Spleen (tissue), 7 donors: Measurements from ENCODE around the gene ATP6V0E1.

ENCODE experiments used
- POLR2A ChIP-seq, 3 donors: fragments of 450-650 bp; IDR thresholded peaks; one replicate each; pipeline ENCODE4 v1.5.1; 2017; ENCODE audit warnings: antibody characterized with exemption in 3 of 3, mild to moderate bottlenecking in 1 of 3
- TF ChIP-seq, protein P1 (sequence below), 11 experiments: fragments of 200-600 bp in 7 of 11; fragments of 450-650 bp in 4 of 11; sonication (generic) in 4 of 11; IDR thresholded peaks in 8 of 11; conservative IDR thresholded peaks in 3 of 11; 1 replicate in 7 of 11; 2 replicates in 4 of 11; pipeline versions ENCODE4 v1.4.0 to v1.8.0; 2016 to 2021; ENCODE audit warnings: antibody characterized with exemption in 11 of 11, inconsistent platforms in 4 of 11, mild to moderate bottlenecking in 1 of 11
- donor health status: DM: no; HTN: no; CAD: no; lungs with moderate emphysema.
- donor health status: DM: no; HTN: no; CAD: no.
- donor health status: DM: no; HTN: no; CAD: no.

DNA sequence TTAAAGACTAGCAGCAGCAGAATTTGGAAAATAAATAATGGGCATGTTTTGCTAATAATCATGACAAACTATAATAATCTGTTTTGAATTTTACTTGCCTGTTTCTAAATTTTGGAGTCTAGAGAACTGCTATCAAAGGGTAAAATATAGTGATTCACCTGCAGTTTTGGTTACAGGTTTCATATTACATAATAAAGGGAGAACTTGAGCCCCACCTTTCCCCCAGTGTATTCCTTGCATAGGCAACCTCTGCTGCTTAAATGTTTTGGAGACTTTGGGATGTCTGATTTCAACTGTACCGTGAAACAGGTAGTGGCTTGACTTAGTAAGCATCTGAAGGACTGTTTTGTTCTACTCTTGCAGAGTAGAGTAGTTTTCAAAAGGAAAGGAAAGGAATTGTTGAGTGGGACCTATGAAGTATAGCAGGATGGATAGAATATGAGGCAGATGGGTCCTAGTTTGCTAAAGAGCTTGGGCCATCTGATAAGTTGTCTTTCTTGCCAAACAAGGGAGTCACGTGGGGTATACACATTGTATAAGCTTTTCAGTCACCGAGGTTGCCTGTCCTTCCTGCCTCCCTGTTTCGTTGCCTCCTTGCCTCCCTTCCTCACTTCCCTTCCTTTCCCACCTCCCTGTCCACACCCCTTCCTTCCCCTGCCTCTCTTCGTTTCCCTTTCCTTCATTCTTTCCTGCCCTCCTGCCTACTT is 91.7 kb downstream of the ATP6V0E1 start:
- TF ChIP-seq, protein P1, sequence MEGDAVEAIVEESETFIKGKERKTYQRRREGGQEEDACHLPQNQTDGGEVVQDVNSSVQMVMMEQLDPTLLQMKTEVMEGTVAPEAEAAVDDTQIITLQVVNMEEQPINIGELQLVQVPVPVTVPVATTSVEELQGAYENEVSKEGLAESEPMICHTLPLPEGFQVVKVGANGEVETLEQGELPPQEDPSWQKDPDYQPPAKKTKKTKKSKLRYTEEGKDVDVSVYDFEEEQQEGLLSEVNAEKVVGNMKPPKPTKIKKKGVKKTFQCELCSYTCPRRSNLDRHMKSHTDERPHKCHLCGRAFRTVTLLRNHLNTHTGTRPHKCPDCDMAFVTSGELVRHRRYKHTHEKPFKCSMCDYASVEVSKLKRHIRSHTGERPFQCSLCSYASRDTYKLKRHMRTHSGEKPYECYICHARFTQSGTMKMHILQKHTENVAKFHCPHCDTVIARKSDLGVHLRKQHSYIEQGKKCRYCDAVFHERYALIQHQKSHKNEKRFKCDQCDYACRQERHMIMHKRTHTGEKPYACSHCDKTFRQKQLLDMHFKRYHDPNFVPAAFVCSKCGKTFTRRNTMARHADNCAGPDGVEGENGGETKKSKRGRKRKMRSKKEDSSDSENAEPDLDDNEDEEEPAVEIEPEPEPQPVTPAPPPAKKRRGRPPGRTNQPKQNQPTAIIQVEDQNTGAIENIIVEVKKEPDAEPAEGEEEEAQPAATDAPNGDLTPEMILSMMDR (IDR thresholded peaks at IDR 0.05 in 8 of 11, conservative IDR thresholded peaks at IDR 0.05 in 3 of 11) = no peak
- TF ChIP-seq POLR2A (IDR thresholded peaks at IDR 0.05) = no peak
